HG02852 (cell line): ENCODE data around the gene CFAP54.
"Not testable (repeated sequence)": the region's sequence is repeated elsewhere in the genome, so short reads cannot be mapped to it uniquely, and the experiment has no call there.

Experiments used
- ATAC-seq: cut with Tn5 transposase; IDR thresholded peaks from one replicate; pipeline ENCODE4 v1.9.1; 2021; ENCODE audit warnings: mild to moderate bottlenecking, moderate library complexity; ENCODE audit not compliant: unreplicated experiment

Gene CFAP54

GRCh38 chr12:96474206-96474605 lies 15.2 kb upstream of the CFAP54 start:
- no peak for ATAC-seq

- ATAC-seq: no peak
Observed at GRCh38 chr12:96478011-96478410, 11.4 kb upstream of the CFAP54 start.

GRCh38 chr12:96482086-96482485 lies 7.3 kb upstream of the CFAP54 start:
- no peak for ATAC-seq

GRCh38 chr12:96483116-96483515 lies 6.3 kb upstream of the CFAP54 start:
- ATAC-seq: no peak

GRCh38 chr12:96486751-96487613 lies 2.4 kb upstream of the CFAP54 start:
- ATAC-seq: no peak

- no peak for ATAC-seq
Observed at GRCh38 chr12:96487634-96488033, 1.7 kb upstream of the CFAP54 start.

GRCh38 chr12:96493106-96493505 lies 3.7 kb downstream of the CFAP54 start:
- no peak for ATAC-seq

GRCh38 chr12:96494154-96494553 lies 4.8 kb downstream of the CFAP54 start:
- not testable (repeated sequence) for ATAC-seq

- no peak for ATAC-seq
Observed at GRCh38 chr12:96495155-96495554, 5.8 kb downstream of the CFAP54 start.

- peak; percentile 61 for ATAC-seq
Observed at GRCh38 chr12:96495841-96496545, 6.6 kb downstream of the CFAP54 start.

GRCh38 chr12:96496944-96497343 lies 7.6 kb downstream of the CFAP54 start:
- no peak for ATAC-seq

GRCh38 chr12:96497855-96498254 lies 8.5 kb downstream of the CFAP54 start:
- no peak for ATAC-seq

- ATAC-seq: no peak
Observed at GRCh38 chr12:96500693-96501092, 11.3 kb downstream of the CFAP54 start.

GRCh38 chr12:96501133-96501761 lies 11.9 kb downstream of the CFAP54 start:
- peak; percentile 69 for ATAC-seq

GRCh38 chr12:96501908-96502307 lies 12.5 kb downstream of the CFAP54 start:
- ATAC-seq: peak; percentile 26

GRCh38 chr12:96502477-96502876 lies 13.1 kb downstream of the CFAP54 start:
- ATAC-seq: peak; percentile 61

- ATAC-seq: no peak
Observed at GRCh38 chr12:96502949-96503532, 13.7 kb downstream of the CFAP54 start.

- no peak for ATAC-seq
Observed at GRCh38 chr12:96503976-96504375, 14.6 kb downstream of the CFAP54 start.

GRCh38 chr12:96506776-96507175 lies 17.4 kb downstream of the CFAP54 start:
- no peak for ATAC-seq

GRCh38 chr12:96510306-96510764 lies 21.0 kb downstream of the CFAP54 start:
- ATAC-seq: no peak

GRCh38 chr12:96513166-96513565 lies 23.8 kb downstream of the CFAP54 start:
- ATAC-seq: no peak
